ENCODE measurements around the gene KIF5A.
A peak's percentile ranks its signal among the peaks of the same experiment; 100 is the strongest.

Gene KIF5A

DNA sequence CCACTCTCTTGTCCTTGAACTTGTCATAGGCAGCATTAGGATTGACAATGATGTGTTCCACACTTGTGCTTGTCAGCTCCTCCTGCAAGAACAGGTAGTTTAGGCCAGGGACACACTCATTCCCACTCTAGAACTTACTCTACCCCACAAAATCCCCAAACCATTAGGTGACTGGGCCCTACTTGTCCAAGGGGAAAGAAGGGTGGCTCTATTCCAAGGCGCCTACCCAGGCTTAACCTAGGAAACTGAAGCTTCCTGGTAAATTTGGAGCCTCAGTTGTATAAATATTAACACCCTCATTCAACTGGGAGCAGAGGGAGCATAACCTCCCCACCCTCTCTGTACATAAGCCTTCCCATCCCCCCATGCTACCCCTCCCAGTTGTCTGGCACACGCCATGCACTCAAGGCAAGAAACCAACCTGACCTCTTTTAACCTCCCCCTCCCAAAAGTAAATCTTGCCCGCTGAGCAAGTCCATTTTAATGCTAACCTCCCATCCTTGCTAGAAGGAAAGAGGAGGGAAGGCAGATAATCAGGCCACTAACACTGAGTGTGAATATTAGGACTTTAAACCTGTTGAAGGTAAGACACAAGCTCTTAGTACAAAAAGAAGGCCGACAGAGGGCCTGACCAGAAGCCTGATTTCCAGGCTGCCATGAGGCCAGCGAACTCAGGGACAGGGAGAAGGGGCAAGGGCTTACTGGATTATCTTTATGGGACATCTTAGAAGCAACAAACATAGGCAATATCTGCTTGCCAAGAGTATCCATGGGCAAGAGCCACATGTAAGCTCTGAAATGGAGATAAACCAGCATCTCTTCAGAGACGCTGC, 13.9 kb upstream of the KIF5A start:
- DNase-seq, result no peak

DNA sequence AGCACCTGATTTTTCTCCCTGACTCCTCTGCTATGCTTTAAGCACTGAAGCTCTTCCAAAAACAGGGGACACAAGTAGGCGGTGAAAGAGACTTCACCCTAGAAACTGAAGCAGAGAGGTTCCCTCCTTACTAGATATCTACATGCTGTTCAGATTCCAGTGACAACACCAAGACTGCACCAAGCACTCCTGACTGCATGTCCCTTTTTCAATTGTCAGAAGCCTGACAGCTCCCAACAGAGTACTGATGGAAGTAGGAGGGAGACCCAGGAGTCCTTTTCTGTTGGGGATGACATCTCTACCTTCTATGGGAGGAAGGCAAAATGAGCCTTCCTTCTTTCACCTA, 13.3 kb upstream of the KIF5A start:
- DNase-seq, result no peak

DNA sequence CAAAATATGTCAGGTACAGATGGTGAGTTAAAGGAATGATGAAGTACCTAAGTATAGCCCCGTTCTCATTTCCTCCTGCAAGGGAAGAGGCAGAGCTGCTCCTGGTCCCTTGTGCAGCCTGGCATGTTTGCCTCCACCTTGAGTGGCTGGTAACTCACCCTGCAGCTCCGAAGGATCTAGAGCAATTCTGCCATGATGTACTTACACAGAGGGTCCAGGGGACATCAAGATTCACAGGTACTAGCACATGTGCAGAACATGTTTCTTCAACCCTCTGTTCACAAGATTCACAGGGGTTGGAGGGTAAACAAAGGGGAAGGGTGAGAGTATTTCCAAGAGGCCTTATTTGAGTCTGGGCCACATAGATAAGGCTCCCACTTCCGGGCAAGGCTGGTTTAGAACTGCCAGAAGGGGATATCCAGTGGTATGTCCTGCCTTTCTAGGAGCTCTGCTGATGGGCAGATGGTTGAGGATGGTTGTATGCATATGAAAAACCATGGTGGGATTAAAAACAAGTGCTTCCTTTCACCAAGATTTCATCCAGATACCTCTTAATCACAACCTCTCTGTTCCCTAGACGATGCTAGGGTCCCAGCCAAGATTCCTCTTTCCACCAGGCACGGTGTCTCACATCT, 10.6 kb upstream of the KIF5A start:
- DNase-seq, result no peak

DNA sequence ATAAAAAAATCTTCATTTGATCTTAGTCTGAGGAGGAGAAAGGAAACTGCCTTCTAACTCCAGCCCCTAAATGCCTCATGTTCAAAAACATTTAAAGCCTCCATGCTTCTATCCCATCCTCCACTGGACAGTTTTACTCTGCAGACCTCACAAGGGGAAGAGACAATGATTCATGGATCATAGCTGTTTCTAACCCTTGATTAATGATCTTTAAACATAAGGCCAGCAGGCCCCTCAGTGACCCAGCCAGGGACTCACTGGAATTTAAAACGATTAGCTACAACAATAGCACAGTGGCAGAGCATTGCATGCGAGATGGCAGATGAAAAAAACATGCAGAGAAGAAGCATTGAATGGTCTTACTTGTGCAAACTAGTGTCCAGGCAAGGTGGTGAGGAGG, 8.8 kb upstream of the KIF5A start:
- DNase-seq, result no peak

DNA sequence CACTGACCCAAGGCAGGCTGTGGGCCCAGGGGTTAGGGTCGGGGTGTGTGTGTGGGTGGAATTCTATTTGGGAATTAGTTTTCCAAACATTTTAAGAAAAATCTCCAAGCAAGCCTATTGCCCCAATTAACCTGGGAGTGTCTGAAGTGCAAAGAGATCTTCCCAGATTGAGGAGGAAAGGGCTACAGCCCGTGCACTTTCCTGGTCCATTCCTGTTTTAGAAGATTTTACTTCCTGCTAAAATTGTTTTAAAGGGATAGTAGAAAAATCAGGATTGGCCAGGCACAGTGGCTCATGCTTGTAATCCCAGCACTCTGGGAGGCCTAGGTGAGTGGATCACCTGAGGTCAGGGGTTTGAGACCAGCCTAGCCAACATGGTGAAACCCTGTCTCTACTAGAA, 8.1 kb upstream of the KIF5A start:
- no peak for DNase-seq

DNA sequence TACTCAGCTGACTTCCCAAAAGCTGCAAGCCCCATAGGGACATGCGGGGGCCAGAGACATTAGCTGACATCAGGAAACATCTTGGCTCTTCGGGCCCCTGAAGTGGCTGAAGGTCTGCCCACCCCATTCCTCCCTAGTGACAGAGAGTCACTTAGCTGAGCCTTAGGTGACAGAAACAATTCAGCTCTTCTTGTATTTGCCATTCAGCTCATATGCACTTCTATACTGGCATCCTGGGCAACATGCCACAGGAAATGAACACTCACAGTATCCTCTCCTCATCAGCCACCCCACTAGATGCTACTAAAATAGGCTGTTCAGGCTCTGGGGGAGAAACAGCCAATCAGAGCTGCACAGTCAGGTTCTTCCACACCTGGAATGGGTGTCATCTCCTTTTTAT, 6.3 kb upstream of the KIF5A start:
- no peak for DNase-seq

DNA sequence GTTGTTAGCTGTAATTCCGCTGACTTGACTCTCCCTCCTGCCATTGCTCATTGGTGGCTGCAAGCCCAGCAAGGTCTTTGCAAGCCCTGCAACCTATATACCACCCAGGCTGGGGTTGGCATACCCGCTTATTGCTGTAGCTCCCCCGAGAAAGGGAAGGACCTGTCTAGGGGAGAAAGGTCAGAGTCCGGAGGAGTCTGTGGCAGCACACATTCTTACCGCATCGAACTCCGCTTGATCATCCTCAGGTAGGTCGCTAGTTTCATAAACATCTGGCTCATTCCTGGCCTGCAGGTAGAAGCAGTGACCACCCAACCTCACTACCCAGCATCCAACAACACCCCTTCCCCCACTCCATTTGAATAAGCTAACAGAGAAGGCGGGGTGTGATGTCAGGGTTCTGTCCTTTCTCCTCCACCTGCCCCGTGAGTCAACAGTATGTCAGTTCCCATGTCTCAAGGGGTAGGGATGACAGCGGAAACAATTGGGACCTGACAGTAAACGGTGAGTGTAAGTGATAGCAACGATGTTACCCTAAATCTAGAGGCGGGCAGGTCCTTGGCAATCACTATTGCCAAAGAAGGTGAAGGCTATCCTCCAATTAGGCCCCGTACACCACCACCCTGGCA, 3.9 kb upstream of the KIF5A start:
- DNase-seq, result no peak

DNA sequence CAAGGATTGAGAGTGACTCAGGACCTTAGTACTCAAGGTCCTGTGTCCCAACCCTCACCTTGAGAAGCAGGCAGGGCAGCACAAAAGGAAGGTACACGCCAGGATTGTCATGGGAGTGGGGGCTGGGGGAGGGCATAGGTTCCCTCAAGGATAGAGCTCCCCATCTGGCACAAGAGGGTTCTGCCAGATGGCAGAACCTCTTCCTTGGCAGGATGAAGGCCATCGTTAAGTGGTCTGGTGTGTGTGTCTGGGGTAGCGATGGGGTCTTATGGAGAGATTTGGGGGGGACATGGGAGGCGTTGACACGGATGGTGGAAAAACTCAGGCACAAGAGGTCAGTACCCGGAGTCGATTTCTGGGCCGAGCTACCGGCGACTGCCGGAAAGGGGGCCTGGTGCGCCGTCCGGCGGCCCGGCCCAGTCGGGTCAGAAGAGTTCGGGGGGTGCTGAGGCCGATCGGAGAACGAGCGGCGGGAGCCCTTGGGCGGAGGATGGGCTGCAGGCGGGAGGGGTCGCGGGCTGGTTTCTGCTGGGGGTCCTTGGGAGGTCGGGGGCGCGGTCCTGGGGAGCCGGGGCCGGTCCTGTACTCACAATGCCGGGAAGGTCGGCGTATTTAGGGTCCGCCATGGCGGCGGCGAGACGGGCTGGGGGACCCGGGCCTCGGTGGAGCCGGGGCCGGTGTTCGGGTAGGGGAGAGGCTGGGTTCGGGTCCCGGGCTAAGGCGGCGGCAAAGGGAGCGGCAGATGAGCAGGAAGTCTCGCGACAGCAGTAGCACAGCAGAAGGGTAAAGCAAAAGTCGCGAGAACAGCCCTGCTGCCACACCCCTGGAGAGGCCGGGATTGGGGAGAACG, 3.2 kb upstream of the KIF5A start, which contains the start of gene DCTN2:
DCTN2 (minus strand) TSS at position 755 of the 850 bp plus-strand sequence; CDS start at position 626, 129 bp downstream.
- DNase-seq, result peak; percentile 91

DNA sequence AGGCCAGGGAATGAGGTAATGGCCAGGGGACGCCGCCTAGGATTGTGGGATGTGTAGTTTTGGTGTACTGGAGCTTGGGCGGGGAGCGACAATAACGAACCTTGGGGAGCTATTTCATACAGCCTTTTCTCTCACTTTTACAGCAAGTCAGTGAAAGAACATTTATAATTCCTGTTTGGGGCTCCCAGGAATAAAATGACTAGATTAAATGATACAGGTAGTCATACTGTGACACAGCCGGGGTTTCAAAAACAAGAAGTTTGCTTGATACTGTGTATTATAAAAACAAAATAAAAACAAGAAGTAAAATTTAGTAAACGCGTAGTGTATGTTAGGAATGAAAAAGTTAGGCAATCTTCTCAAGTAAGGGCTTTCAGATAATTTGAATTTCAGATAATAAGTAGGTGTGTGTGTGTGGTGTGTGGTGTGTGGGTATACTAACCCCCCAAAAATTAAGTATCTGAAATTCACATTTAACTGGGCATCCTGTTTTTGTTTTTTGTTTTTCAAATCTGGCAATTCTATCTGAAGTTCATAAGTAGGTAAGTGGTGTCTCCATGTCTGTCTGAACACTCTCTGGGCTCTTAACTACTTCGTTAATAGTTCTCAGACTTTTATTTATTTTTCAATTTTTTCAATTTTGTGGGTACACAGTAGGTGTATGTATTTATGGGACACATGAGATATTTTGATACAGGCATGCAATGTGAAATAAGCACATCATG, 2.4 kb upstream of the KIF5A start:
- no peak for DNase-seq

DNA sequence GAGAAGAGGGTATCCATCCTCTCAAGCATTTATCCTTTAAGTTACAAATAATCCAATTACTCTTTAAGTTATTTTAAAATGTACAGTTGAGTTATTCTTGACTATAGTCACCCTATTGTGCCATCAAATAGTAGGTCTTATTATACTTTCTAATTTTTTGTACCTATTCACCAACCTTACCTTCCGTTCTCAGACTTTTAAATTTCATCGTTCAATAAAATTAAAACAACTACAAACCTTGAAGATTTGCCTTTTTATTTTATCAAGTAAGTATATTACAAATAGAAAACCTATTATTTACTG, 1.9 kb upstream of the KIF5A start:
- DNase-seq, result no peak

DNA sequence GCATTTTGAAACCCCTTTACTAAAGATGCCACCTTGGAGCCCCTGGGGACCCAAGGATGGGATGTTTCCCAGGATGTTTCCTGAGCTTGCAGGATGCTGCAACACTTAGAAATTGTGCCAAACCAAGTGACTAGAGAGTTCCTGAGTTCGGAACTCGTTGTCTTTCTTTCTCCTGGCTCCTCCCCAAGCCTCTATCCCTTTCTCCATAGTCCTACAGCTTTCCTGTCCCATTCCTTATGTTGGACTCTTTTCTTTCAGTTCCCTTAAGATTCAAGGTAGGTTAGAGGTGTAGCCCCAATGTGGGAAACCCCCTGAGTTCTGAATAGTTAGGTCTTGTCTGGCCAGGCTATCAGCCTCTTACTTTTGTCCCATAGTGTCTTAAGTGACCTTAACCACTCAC, 1.4 kb upstream of the KIF5A start:
- DNase-seq, result no peak

DNA sequence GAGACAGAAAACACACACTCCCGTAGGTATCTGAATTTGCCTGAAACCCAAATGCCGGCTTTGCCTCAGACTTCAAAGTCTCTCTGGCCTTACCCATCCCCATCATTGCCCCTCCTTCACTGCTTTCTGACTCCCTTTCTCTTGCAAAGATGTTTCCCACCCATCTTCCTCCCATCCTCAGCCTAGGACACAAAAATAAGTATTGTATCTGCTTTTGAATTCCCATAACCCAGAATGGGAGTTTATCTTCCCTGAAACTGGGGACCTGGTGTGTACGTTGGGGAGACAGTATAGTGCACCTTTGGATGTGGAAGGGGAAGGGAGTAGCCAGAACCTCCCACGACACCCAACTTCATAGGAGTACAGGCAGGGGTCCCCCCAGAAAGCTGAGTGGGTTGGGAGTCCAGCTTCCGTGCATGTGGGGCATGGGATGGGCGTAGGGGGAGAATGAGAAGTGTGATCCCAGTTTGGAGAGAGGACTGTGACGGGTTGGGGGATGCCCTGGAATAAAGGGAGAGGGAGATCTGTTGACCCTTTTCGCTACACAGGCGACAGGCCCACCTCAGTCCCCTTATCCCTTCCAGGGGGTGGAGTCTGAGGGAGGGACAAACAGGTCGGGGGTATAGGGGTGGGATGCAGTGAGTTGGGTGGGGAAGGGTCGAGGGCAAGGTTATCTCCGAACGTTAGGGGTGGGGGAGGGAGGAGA, 488 bp upstream of the KIF5A start:
- DNase-seq, result no peak

DNA sequence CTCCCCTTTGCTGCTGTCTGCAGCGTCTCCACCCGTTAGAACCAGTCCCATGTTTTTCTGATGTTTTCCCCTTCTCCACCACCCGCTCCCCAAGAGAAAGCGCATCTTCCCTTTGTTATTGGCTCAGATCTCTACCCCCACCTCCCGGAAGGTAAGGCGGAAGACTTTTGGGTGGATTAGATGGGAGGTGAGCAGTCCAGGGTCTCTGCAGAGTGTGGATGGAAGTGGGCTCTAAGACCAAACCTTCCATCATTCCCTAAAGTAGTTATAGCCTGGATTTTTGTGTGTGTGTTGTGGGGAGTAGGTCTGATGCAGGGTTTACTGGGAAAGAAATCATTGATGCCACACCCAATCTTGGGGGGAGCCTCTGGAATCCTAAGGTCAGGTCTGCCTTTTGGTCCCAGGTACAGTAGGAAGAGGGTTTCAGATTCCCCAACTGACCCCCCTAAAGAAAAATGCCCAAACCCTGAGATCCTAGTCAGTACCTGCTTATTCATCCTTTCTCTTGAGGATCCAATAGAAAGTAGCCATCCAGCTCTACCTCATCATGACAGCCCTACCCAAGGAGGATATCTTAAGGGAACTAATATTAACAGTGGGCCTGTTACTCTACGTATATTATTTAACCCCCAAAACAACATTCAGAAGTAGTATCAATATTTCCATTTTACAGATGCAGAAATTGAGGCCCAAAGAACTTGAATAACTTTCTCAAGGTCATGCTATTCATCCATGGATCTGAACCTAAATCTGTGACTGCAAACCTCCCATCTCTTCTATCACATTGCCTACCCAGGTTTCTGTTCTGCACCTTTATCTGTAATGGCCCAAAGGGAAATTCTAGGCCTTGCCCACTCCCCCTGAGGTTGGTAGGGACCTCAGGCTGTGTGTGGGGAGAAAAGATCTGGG, 1.1 kb downstream of the KIF5A start:
- no peak for DNase-seq

DNA sequence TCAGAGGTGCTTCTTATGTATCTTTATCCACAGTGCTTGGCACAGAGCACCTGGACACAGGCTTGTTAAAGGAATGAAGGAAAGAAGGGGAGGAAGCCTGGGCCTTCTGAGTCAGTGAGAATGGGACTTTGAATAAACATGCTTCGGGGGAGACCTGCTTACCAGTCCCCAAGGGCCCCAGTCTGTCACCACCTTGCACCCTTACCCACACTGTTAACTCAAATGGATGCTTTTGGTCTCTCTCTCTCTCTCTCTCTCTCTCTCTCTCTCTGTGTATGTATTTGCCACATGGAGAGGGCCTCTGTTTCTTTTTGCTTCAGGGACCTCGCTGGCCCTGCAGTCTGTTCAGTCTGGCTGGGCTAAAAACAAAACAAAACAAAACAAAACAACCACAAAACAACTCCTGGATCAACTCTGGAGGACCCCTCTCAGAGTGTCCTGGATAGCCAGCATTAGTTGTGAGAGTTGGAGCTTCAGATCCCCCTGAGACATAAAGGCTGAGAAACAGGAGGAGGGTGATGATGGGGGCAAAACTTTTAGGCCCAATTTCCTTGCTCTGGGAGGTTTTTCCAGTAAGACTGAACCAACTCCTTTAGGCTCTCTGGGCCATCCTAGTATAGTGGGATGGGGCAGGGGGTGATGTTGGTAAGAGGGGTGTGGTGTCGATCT, 1.9 kb downstream of the KIF5A start:
- DNase-seq, result no peak

DNA sequence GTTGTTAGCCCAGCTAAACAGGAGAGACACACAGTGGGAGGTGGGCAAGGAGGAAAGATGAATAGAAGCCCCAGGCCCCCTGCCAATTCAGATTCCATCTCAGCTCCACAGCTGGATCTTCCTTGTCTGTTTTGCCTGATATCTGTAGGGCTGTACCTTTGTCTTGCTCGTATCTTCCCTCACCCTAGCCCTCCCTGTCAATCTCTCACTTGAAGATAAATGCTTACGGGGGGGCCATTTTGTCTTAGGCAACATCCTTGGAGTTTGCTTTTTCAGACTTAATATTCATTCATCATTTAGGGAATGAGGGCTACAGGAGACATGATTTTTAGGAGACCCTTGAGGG, 2.4 kb downstream of the KIF5A start:
- no peak for DNase-seq

DNA sequence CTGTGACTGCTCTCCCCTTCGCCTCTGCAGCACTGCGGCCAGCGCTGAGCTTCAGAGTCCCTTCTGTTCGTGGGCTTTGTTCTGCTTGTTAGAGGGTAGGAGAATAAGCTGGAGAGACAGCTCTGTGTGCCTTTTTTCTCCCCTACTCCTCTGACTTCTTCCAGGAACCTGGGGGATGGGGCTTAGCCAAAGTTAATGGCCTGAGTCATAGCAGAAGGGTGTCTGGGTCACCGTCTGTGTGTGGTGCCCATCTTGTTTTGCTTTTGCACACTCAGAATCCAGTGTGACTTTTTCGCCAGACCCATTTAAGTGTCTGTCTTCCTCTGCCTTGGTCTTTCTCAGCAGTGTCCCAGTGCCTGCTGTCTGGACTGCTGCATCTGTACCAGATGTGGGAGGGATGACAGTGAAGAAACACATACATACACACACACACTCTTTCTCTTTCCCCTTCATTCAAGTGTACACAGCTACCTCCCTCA, 3.0 kb downstream of the KIF5A start:
- DNase-seq, result no peak

DNA sequence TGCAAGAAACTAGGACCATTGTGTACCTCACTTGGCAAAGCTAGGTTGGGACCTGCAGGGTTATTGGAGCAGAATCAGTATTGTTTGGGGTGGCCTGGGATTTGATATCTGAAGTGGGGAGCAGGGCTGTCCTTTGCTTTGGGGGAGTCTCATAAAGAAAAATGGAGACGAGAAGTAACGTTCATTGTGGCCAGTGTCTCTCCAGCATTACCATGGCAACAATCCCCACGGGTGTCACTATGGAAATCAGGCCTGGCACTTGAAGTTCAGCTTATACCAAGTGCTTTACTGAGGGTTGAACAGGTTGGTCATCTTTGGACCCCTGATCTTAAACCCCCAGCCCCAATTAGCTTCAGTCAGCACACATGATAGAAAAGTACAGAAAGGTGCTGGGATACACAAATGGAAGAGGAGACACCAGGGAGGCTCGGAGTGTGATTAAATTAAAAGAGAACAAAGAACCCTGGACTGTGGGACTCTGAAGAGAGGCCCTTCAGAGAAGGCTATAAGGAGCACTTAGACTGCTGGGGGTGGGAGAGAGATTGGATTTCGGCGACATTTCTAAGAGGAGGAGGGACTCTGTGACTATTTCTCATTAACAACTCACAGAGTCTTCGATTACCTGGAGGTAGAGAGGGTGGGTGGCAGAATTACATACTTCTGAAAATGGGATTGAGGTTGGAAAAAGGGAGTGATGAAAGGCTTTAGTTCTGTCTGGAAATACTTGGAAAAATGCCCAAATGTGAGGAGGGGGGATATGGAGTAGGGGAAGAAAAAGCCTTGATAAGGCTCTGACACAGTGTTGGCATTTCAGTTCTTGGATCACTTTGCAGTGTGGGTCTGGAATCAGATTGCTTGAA, 3.7 kb downstream of the KIF5A start:
- DNase-seq, result no peak

DNA sequence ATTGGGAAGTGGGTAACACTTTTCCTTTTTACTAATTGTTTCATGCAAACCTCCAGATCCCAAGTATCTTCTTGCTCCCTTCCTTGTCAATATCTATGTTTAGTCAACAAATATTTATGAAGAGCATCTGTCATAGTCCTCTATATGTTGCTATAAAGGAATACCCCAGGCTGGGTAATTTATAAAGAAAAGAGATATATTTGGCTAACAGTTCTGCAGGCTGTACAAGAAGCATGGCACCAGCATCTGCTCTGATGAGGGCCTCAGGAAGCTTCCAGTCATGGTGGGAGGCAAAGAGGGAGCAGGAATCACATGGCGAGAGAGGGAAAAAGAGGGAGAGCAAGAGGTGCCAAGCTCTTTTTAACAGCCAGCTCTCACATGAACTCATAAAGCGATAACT, 4.6 kb downstream of the KIF5A start:
- no peak for DNase-seq

DNA sequence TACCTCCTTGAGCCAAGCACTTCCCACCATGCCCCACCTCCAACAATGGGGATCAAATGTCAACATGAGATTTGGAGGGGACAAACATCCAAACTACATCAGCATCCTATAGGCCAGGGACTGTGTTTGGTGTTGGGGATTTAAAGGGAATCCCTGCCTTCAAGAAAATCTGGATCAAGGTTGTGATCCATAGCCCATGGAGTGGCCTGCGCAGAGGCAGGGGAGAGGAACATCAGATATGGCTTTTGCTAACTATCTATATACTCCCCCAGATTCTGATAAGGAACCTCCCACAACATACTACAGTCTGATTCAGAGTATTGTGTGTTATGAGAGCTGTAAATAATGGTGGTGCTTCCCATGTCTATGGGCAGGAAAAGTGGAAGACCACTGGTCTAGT, 5.1 kb downstream of the KIF5A start:
- no peak for DNase-seq
